Esophagus squamous epithelium (tissue), 5 donors: ENCODE data around the gene TBL1X. TPM values are rescaled to one million over a fixed set of nuclear protein-coding genes. Genes with fewer than 3 reads are reported as not detected.
A peak's percentile ranks its signal among the peaks of the same experiment; 100 is the strongest.

Experiments used
- DNase-seq: peaks from one replicate; lab custom pipeline; 2025; lab: John Stamatoyannopoulos, UW
- H3K27ac ChIP-seq, 4 donors: fragments of 200-600 bp; sonication (generic); one replicate each; pipeline ENCODE4 v1.5.1; 2016 to 2019; ENCODE audit warnings: mild to moderate bottlenecking in 1 of 4
- H3K27me3 ChIP-seq, 4 donors: fragments of 200-600 bp; sonication (generic); 1 replicate in 3 of 4; 2 replicates in 1 of 4; pipeline versions ENCODE4 v1.5.1 to v1.6.0; 2017 to 2021; ENCODE audit warnings: antibody characterized with exemption in 1 of 4
- H3K36me3 ChIP-seq, 3 donors: fragments of 200-600 bp; sonication (generic); one replicate each; pipeline ENCODE4 v1.5.1; 2016 to 2019
- H3K4me1 ChIP-seq, 3 donors: fragments of 200-600 bp; sonication (generic); one replicate each; pipeline ENCODE4 v1.5.1; 2017 to 2019
- H3K4me3 ChIP-seq, 4 donors: fragments of 200-600 bp; sonication (generic); 1 replicate in 3 of 4; 2 replicates in 1 of 4; pipeline ENCODE4 v1.5.1; 2016 to 2019; ENCODE audit warnings: mild to moderate bottlenecking in 2 of 4, moderate library complexity in 1 of 4
- H3K9me3 ChIP-seq, 3 donors: fragments of 200-600 bp; sonication (generic); one replicate each; pipeline ENCODE4 v1.5.1; 2016 to 2019
- CTCF ChIP-seq, 6 experiments: fragments of 450-650 bp in 4 of 6; fragments of 200-600 bp in 2 of 6; sonication (generic) in 2 of 6; IDR thresholded peaks; one replicate each; pipeline ENCODE4 v1.5.1; 2016 to 2019; ENCODE audit warnings: antibody characterized with exemption in 6 of 6, mild to moderate bottlenecking in 4 of 6, moderate library complexity in 4 of 6
- POLR2A ChIP-seq, 4 donors: fragments of 450-650 bp; IDR thresholded peaks; one replicate each; pipeline ENCODE4 v1.6.1; 2017; ENCODE audit warnings: antibody characterized with exemption in 4 of 4, mild to moderate bottlenecking in 4 of 4, moderate library complexity in 3 of 4
- WGBS, 2 donors: methylation state at CpG; one replicate each; pipeline ENCODE4 v1.1.5; 2018; 5-methylcytosine and 5-hydroxymethylcytosine counted together
- intact Hi-C: fragments of 100-400 bp; cut with DNase I; formaldehyde crosslinking; loops from one replicate; pipeline ENCODE4 v1.15.0; 2022
- total RNA-seq, 4 donors: library from RNA; depleted of rRNA; stranded (reverse); fragments of >200 nt; gene quantifications; one replicate each; pipeline ENCODE4 v1.1.0, GENCODE V29; 2016
- donor health status: DM: yes; HTN: yes; CAD: no.

The TBL1X gene
- total RNA-seq, 4 donors from 2014 or later, result 17.5 to 24.2 (median 21.8) TPM

GRCh38 chrX:9738151-9738550, 273.3 kb downstream of the TBL1X start:
- WGBS, 2 donors, result 58 to 59% methylated on average over 2 to 3 of the region's 3 CpGs

GRCh38 chrX:9739130-9739529, 274.3 kb downstream of the TBL1X start:
- intact Hi-C loops, result no loop called here
- Histone ChIP-seq H3K4me3 (no peak overlapping the region), H3K4me1 (no peaks in the 10 kb centered on the region), H3K27me3 (no peaks in the 10 kb centered on the region), H3K27ac (no peak overlapping the region), H3K9me3 (no peaks in the 10 kb centered on the region), H3K36me3 (no peaks in the 10 kb centered on the region)
- 75 to 79% methylated on average over 1 to 2 of the region's 5 CpGs for WGBS, 2 donors
- no peak for DNase-seq
- TF ChIP-seq POLR2A (IDR thresholded peaks at IDR 0.05) (no peak), CTCF (IDR thresholded peaks at IDR 0.05) (no peak)

More at GRCh38 chrX:9738151-9738550, 273.3 kb downstream of the TBL1X start:
- Histone ChIP-seq H3K9me3 (no peaks in the 10 kb centered on the region), H3K36me3 (no peaks in the 10 kb centered on the region), H3K4me3 (no peak overlapping the region), H3K27ac (no peak overlapping the region), H3K4me1 (no peaks in the 10 kb centered on the region), H3K27me3 (no peaks in the 10 kb centered on the region)
- TF ChIP-seq CTCF (IDR thresholded peaks at IDR 0.05) (no peak), POLR2A (IDR thresholded peaks at IDR 0.05) (no peak)
- intact Hi-C loops, result no loop called here
- no peak for DNase-seq

- no peak for TF ChIP-seq CTCF (IDR thresholded peaks at IDR 0.05)
- no peak for TF ChIP-seq POLR2A (IDR thresholded peaks at IDR 0.05)
- no peak for DNase-seq
- Histone ChIP-seq H3K27me3 (no peaks in the 10 kb centered on the region), H3K27ac (peak overlapping the region in 2 of 4 donors; percentile 6 to 33), H3K36me3 (no peaks in the 10 kb centered on the region), H3K4me1 (no peaks in the 10 kb centered on the region), H3K4me3 (no peak overlapping the region), H3K9me3 (peaks cover 0 to 3% (median 0%) of the 10 kb centered on the region in 3 donors)
- intact Hi-C loops, result no loop called here
- 7 to 34% methylated on average over 3 of the region's 11 CpGs for WGBS, 2 donors
Measured at GRCh38 chrX:9745417-9746115, 280.7 kb downstream of the TBL1X start.

DNA sequence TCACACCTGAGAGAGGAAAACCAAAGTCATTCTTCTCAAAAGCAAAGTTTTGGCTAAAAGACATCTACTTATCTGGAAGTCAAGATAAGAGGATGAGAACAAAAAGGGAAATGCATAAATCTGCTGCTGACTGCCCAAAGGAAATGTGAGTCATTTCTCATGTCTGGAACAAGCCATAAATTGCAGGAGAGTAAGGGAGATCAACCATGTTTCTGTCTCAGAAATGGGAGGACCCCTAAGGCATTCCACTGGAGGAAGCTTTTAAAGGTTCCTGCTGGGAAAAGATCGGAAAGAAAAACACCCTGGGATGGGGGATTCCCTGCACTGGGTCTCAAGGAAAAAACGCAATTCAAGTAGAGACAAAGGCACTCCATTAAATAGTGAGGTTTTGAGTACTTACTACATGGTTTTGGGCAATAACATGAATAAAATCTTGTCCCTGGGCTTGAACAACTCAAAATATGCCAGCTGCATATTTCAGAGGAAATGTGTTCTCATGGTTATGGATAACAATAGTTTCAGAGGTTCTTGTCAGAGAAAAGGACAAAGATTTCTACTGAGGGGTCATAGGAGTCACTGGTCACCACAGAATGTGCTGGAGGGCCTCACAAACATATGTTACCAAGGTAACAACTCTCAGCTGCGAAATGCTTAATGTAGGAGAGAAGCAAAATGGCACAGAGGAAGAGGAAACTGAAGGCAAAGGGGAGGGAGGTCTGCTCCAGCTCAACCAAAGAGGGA, 281.5 kb downstream of the TBL1X start:
- intact Hi-C loops, result no loop called here
- WGBS, 2 donors, result 9 to 25% methylated on average over 3 of the region's 3 CpGs

More for the DNA sequence above, 281.5 kb downstream of the TBL1X start:
- no peaks in the 10 kb centered on the region for H3K36me3 ChIP-seq
- DNase-seq, result no peak
- H3K4me1 ChIP-seq, result no peaks in the 10 kb centered on the region
- H3K9me3 ChIP-seq, result peaks cover 0 to 3% (median 0%) of the 10 kb centered on the region in 3 donors
- no peak overlapping the region for H3K4me3 ChIP-seq
- H3K27ac ChIP-seq, result peak overlapping the region in 2 of 4 donors; percentile 6 to 33
- TF ChIP-seq POLR2A (IDR thresholded peaks at IDR 0.05) (no peak), CTCF (IDR thresholded peaks at IDR 0.05) (no peak)
- H3K27me3 ChIP-seq, result no peaks in the 10 kb centered on the region
